IPS-20b (cell line): ENCODE data around the gene ZNF443.
"Not testable (repeated sequence)": the region's sequence is repeated elsewhere in the genome, so short reads cannot be mapped to it uniquely, and the experiment has no call there.

Experiments used
- H3K27ac ChIP-seq: one replicate; pipeline ENCODE4 v1.5.1; 2013; ENCODE audit warnings: low read length
- H3K27me3 ChIP-seq: 2 replicates; pipeline ENCODE4 v1.6.1; 2013; ENCODE audit warnings: mild to moderate bottlenecking, low read length, inconsistent platforms; ENCODE audit not compliant: insufficient read depth
- H3K36me3 ChIP-seq: 2 replicates; pipeline ENCODE4 v1.6.1; 2013; ENCODE audit warnings: low read depth, mild to moderate bottlenecking, inconsistent platforms, low read length, moderate library complexity; ENCODE audit not compliant: insufficient read depth
- H3K4me1 ChIP-seq: 2 replicates; pipeline ENCODE4 v1.6.1; 2013; ENCODE audit warnings: mild to moderate bottlenecking, control low read depth, inconsistent platforms, low read length, moderate library complexity; ENCODE audit not compliant: insufficient read depth
- H3K4me3 ChIP-seq: 2 replicates; pipeline ENCODE4 v1.5.1; 2013; ENCODE audit warnings: mild to moderate bottlenecking, low read length, inconsistent platforms
- H3K9ac ChIP-seq: 2 replicates; pipeline ENCODE4 v1.6.1; 2013; ENCODE audit warnings: low read depth, mild to moderate bottlenecking, inconsistent platforms, low read length, moderate library complexity
- H3K9me3 ChIP-seq: 2 replicates; pipeline ENCODE4 v1.6.1; 2013; ENCODE audit warnings: mild to moderate bottlenecking, low read depth, low read length, inconsistent platforms; ENCODE audit not compliant: insufficient read depth

The ZNF443 gene

GRCh38 chr19:12465211-12465610 lies 24.4 kb upstream of the ZNF443 start:
- Histone ChIP-seq H3K27me3 (no peaks in the 10 kb centered on the region), H3K36me3 (peaks cover 25% of the 10 kb centered on the region), H3K4me3 (no peak overlapping the region), H3K27ac (no peak overlapping the region), H3K9ac (no peak overlapping the region), H3K9me3 (peaks cover 75% of the 10 kb centered on the region), H3K4me1 (no peaks in the 10 kb centered on the region)

- no peak overlapping the region for H3K4me3 ChIP-seq
- peaks cover 25% of the 10 kb centered on the region for H3K36me3 ChIP-seq
- H3K9me3 ChIP-seq = peaks cover 73% of the 10 kb centered on the region
- no peak overlapping the region for H3K9ac ChIP-seq
- H3K4me1 ChIP-seq = no peaks in the 10 kb centered on the region
- no peaks in the 10 kb centered on the region for H3K27me3 ChIP-seq
- H3K27ac ChIP-seq = no peak overlapping the region
Observed at GRCh38 chr19:12464769-12465168, 23.9 kb upstream of the ZNF443 start.

DNA sequence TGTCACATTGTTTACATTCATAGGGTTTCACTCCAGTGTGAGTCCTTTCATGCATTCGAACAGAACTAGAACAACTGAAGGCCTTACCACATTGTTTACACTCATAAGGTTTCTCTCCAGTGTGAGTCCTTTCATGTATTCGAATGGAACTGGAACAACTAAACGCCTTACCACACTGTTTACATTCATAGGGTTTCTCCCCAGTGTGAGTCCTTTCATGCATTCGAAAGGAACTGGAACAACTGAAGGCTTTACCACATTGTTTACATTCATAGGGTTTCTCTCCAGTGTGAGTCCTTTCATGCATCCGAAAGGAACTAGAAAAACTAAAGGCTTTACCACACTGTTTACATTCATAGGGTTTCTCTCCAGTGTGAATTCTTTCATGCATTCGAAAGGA lies 23.3 kb upstream of the ZNF443 start:
- H3K4me3 ChIP-seq, H3K27me3 ChIP-seq, H3K9ac ChIP-seq, H3K27ac ChIP-seq, H3K4me1 ChIP-seq: not testable (repeated sequence)
- Histone ChIP-seq H3K36me3 (peaks cover 25% of the 10 kb centered on the region), H3K9me3 (peaks cover 74% of the 10 kb centered on the region)

DNA sequence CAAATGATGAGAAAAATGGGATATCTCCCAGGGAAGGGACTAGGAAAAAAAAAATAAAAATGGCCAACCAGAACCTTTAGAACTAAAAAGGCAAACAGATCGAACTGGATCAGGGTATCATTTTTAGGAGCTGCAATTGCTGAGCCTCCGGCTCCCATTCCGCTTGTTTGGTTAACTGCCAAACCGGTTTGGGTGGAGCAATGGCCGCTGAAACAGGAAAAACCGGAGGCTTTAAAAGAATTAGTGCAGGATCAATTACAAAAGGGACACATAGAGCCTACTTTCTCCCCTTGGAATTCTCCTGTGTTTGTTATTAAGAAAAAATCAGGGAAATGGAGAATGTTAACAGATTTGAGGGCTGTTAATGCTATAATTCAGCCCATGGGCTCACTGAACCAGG lies 12.7 kb upstream of the ZNF443 start:
- Histone ChIP-seq H3K9me3 (peaks cover 58% of the 10 kb centered on the region), H3K4me3 (no peak overlapping the region)

DNA sequence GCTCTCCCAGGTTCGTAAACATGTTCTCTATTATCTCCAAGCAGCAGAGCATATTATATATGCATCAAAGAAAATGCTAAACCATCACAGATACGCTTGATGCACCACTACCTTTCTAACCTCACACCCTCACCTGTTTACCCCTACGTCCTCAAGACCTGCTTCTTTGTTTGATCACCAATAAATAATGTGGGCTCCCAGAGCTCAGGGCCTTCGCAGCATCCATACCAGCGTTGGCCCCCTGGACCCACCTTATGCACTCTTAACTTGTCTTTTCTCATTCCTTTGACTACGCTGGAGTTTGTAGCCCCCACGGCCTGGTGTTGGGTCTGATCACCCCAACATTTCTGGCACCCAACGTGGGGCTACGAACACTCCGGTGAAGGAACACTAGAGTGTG lies 10.0 kb upstream of the ZNF443 start:
- H3K4me3 ChIP-seq = no peak overlapping the region
- H3K27ac ChIP-seq = no peak overlapping the region
- no peaks in the 10 kb centered on the region for H3K36me3 ChIP-seq
- H3K9ac ChIP-seq = no peak overlapping the region
- H3K4me1 ChIP-seq = no peaks in the 10 kb centered on the region
- H3K27me3 ChIP-seq = no peaks in the 10 kb centered on the region
- peaks cover 40% of the 10 kb centered on the region for H3K9me3 ChIP-seq

More for the DNA sequence above, 12.7 kb upstream of the ZNF443 start:
- Histone ChIP-seq H3K27me3 (no peaks in the 10 kb centered on the region), H3K27ac (no peak overlapping the region), H3K36me3 (no peaks in the 10 kb centered on the region), H3K9ac (no peak overlapping the region), H3K4me1 (no peaks in the 10 kb centered on the region)

GRCh38 chr19:12448808-12449207 lies 8.0 kb upstream of the ZNF443 start:
- no peaks in the 10 kb centered on the region for H3K4me1 ChIP-seq
- no peak overlapping the region for H3K4me3 ChIP-seq
- no peaks in the 10 kb centered on the region for H3K36me3 ChIP-seq
- H3K9me3 ChIP-seq = peaks cover 38% of the 10 kb centered on the region
- H3K9ac ChIP-seq = no peak overlapping the region
- H3K27ac ChIP-seq = no peak overlapping the region
- H3K27me3 ChIP-seq = no peaks in the 10 kb centered on the region

GRCh38 chr19:12439686-12440540 lies 908 bp downstream of the ZNF443 start:
- H3K27me3 ChIP-seq, H3K9me3 ChIP-seq, H3K27ac ChIP-seq, H3K36me3 ChIP-seq, H3K4me1 ChIP-seq: not testable (repeated sequence)
- peak overlapping the region; percentile 82 for H3K9ac ChIP-seq
- peak overlapping the region; percentile 84 for H3K4me3 ChIP-seq

GRCh38 chr19:12430726-12431299 lies 10.0 kb downstream of the ZNF443 start:
- Histone ChIP-seq H3K36me3 (peaks cover 42% of the 10 kb centered on the region), H3K9me3 (peaks cover 40% of the 10 kb centered on the region)
- H3K27me3 ChIP-seq, H3K4me1 ChIP-seq, H3K4me3 ChIP-seq, H3K27ac ChIP-seq, H3K9ac ChIP-seq: not testable (repeated sequence)

GRCh38 chr19:12425888-12426274 lies 14.9 kb downstream of the ZNF443 start:
- Histone ChIP-seq H3K9me3 (peaks cover 26% of the 10 kb centered on the region), H3K27me3 (no peaks in the 10 kb centered on the region), H3K9ac (no peak overlapping the region), H3K4me1 (no peaks in the 10 kb centered on the region), H3K27ac (no peak overlapping the region), H3K4me3 (no peak overlapping the region), H3K36me3 (peaks cover 31% of the 10 kb centered on the region)

DNA sequence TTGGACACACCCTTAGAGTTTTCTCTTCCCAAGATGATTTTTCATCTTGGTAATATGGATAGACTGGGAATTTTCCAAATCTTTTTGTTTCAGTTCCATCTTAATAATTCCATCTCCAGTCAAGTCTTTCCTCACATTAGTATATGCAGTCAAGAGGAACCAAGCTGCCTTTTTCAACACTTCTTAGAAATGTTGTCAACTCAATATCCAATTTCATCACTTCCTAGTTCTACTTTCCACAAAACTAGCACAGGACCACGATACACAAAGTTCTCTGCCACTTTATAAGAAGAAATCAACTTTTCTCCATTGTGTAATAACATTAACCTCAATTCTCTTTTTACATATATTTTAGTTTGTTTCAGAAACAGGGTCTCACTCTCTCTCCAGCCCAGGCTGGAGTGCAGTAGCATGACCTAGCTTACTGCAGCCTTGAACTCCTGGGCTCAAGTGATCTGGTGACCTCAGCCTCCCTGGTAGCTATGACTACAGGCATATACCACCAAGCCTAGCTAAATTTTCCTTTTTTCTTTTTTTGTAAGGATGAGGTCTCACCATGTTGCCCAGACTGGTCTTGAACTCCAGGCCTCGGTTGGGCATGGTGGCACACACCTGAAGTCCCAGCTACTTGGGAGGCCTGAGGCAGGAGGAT lies 15.5 kb downstream of the ZNF443 start:
- no peaks in the 10 kb centered on the region for H3K4me1 ChIP-seq
- H3K27ac ChIP-seq = no peak overlapping the region
- H3K9ac ChIP-seq = no peak overlapping the region
- H3K36me3 ChIP-seq = peaks cover 26% of the 10 kb centered on the region; the same call in 1 of the 2 replicates
- peaks cover 23% of the 10 kb centered on the region for H3K9me3 ChIP-seq
- H3K4me3 ChIP-seq = no peak overlapping the region
- no peaks in the 10 kb centered on the region for H3K27me3 ChIP-seq

- H3K36me3 ChIP-seq, H3K4me1 ChIP-seq, H3K27ac ChIP-seq, H3K27me3 ChIP-seq, H3K4me3 ChIP-seq, H3K9ac ChIP-seq: not testable (repeated sequence)
- H3K9me3 ChIP-seq = peaks cover 35% of the 10 kb centered on the region
Observed at GRCh38 chr19:12417273-12417672, 23.5 kb downstream of the ZNF443 start.

- Histone ChIP-seq H3K36me3 (no peaks in the 10 kb centered on the region), H3K27me3 (no peaks in the 10 kb centered on the region), H3K4me3 (no peak overlapping the region), H3K4me1 (no peaks in the 10 kb centered on the region), H3K27ac (no peak overlapping the region), H3K9ac (no peak overlapping the region), H3K9me3 (peaks cover 30% of the 10 kb centered on the region)
Observed at GRCh38 chr19:12411893-12412292, 28.9 kb downstream of the ZNF443 start.
